PC-3 (cell line): ENCODE measurements around the gene DPT. TPM values are rescaled to one million over a fixed set of nuclear protein-coding genes. Genes with fewer than 3 reads are reported as not detected.

ENCODE experiments used
- ATAC-seq: fragments of 200-7000 bp; cut with Tn5 transposase; 2 replicates; pipeline ENCODE4 v1.9.1; 2020; ENCODE audit warnings: mild to moderate bottlenecking, moderate library complexity
- Bru-seq: library from RNA; stranded (reverse); fragments of 400-500 nt; gene quantifications from one replicate; lab custom pipeline; 2021; lab: Mats Ljungman, UMichigan
- BruChase-seq, 2 experiments: library from RNA; stranded (reverse); fragments of 400-500 nt; gene quantifications; one replicate each; lab custom pipeline; 2021; lab: Mats Ljungman, UMichigan
- BruUV-seq: library from RNA; stranded (reverse); fragments of 400-500 nt; replicated peaks from 2 replicates; lab custom pipeline; 2021; lab: Mats Ljungman, UMichigan
- CTCF ChIA-PET: fragments of 300-600 bp; sonication (Branson Sonifier 250); formaldehyde crosslinking; loops from one replicate; lab custom pipeline; 2022; ENCODE audit warnings: antibody characterized with exemption; lab: Charles Lee
- POLR2A ChIA-PET: fragments of 300-600 bp; sonication (Branson Sonifier 250); formaldehyde crosslinking; loops from one replicate; lab custom pipeline; 2022; ENCODE audit warnings: antibody characterized with exemption; ENCODE audit not compliant: unreplicated experiment; lab: Charles Lee
- DNase-seq: peaks from one replicate; pipeline ENCODE4 v3.0.0-alpha.2; 2015
- H2AFZ ChIP-seq: fragments of 300-600 bp; sonication (generic); 2 replicates; pipeline ENCODE4 v1.6.0; 2016; ENCODE audit warnings: antibody characterized with exemption, low read length
- H3F3A ChIP-seq: fragments of 300-600 bp; sonication (generic); one replicate; pipeline ENCODE4 v1.6.0; 2017; ENCODE audit warnings: antibody characterized with exemption, low read length, control low read depth, mild to moderate bottlenecking; ENCODE audit not compliant: unreplicated experiment
- H3K27ac ChIP-seq: fragments of 300-600 bp; sonication (generic); 2 replicates; pipeline ENCODE4 v1.5.1; 2016; ENCODE audit warnings: mild to moderate bottlenecking, low read length
- H3K27me3 ChIP-seq: fragments of 300-600 bp; sonication (generic); 2 replicates; pipeline ENCODE4 v1.6.1; 2016; ENCODE audit warnings: low read length, mixed read lengths
- H3K36me3 ChIP-seq: fragments of 300-600 bp; sonication (generic); 2 replicates; pipeline ENCODE4 v1.6.1; 2016; ENCODE audit warnings: low read depth, mixed run types, low read length, mixed read lengths
- H3K4me1 ChIP-seq: fragments of 300-600 bp; sonication (generic); 2 replicates; pipeline ENCODE4 v1.5.1; 2016; ENCODE audit warnings: low read length; ENCODE audit not compliant: insufficient read depth
- H3K4me2 ChIP-seq: fragments of 300-600 bp; sonication (generic); 2 replicates; pipeline ENCODE4 v1.6.0; 2016; ENCODE audit warnings: low read length
- H3K4me3 ChIP-seq: fragments of 300-600 bp; sonication (generic); 2 replicates; pipeline ENCODE4 v1.5.1; 2016; ENCODE audit warnings: mild to moderate bottlenecking, low read length, mixed read lengths
- H3K79me2 ChIP-seq: fragments of 300-600 bp; sonication (generic); 2 replicates; pipeline ENCODE4 v1.6.1; 2017; ENCODE audit warnings: low read length, mixed read lengths
- H3K9ac ChIP-seq: fragments of 300-600 bp; sonication (generic); 2 replicates; pipeline ENCODE4 v1.6.0; 2016; ENCODE audit warnings: mild to moderate bottlenecking, low read length
- H3K9me2 ChIP-seq: fragments of 300-600 bp; sonication (generic); replicated peaks from 2 replicates; pipeline ENCODE4 v1.6.1; 2016; ENCODE audit warnings: mixed run types, low read length, mixed read lengths
- H3K9me3 ChIP-seq: fragments of 300-600 bp; sonication (generic); 2 replicates; pipeline ENCODE4 v1.6.1; 2016; ENCODE audit warnings: low read length, mixed read lengths
- H4K20me1 ChIP-seq: fragments of 300-600 bp; sonication (generic); 2 replicates; pipeline ENCODE4 v1.6.1; 2016; ENCODE audit warnings: low read length, mixed read lengths
- EZH2 ChIP-seq: fragments of 300-600 bp; sonication (generic); IDR thresholded peaks from one replicate; pipeline ENCODE4 v1.6.1; 2017; ENCODE audit warnings: antibody characterized with exemption, mild to moderate bottlenecking, low read length; ENCODE audit not compliant: unreplicated experiment
- EZH2phosphoT487 ChIP-seq: fragments of 300-600 bp; sonication (generic); IDR thresholded peaks from 2 replicates; pipeline ENCODE4 v1.6.1; 2018; ENCODE audit warnings: mild to moderate bottlenecking, antibody characterized with exemption, low read length, borderline replicate concordance
- intact Hi-C: fragments of 100-400 bp; cut with micrococcal nuclease; formaldehyde crosslinking; loops from 2 replicates; pipeline ENCODE4 v1.9.0; 2023
- long read RNA-seq: library from polyadenylated mRNA; unstranded; transcript quantifications from one replicate; pipeline ENCODE4 v2.0.0, GENCODE V29; 2021; ENCODE audit not compliant: unreplicated experiment
- total RNA-seq: library from RNA; depleted of rRNA; stranded (reverse); fragments of >200 nt; gene quantifications from 2 replicates; pipeline ENCODE4 v1.2.3, GENCODE V29; 2014; rRNA removed
- TF ChIP-seq, protein P1 (sequence below): fragments of 300-600 bp; sonication (generic); conservative IDR thresholded peaks from 2 replicates; pipeline ENCODE4 v1.5.1; 2017; ENCODE audit warnings: antibody characterized with exemption, low read depth, mild to moderate bottlenecking, low read length

The DPT gene
- not detected in 2 replicates for total RNA-seq
- Bru-seq, nascent RNA, result not detected
- not detected for BruChase-seq, experiment 1, labeled RNA remaining after a 6-hour chase
- BruChase-seq, experiment 2, labeled RNA remaining after a 2-hour chase, result percentile 22 among the genes with signal in this experiment
- long read RNA-seq, result 0 reads

- no peaks in the 10 kb centered on the region for H3F3A ChIP-seq
- no peaks in the 10 kb centered on the region for H3K36me3 ChIP-seq
- ChIA-PET CTCF (no interaction called here), POLR2A (no interaction called here)
- no peaks in the 10 kb centered on the region for H3K27me3 ChIP-seq
- H3K9ac ChIP-seq, result no peak within 1 kb of the TSS
- H3K4me3 ChIP-seq, result no peak within 1 kb of the TSS
- no TSS peak for BruUV-seq
- TF ChIP-seq EZH2phosphoT487, result no peak
- TF ChIP-seq, protein P1, sequence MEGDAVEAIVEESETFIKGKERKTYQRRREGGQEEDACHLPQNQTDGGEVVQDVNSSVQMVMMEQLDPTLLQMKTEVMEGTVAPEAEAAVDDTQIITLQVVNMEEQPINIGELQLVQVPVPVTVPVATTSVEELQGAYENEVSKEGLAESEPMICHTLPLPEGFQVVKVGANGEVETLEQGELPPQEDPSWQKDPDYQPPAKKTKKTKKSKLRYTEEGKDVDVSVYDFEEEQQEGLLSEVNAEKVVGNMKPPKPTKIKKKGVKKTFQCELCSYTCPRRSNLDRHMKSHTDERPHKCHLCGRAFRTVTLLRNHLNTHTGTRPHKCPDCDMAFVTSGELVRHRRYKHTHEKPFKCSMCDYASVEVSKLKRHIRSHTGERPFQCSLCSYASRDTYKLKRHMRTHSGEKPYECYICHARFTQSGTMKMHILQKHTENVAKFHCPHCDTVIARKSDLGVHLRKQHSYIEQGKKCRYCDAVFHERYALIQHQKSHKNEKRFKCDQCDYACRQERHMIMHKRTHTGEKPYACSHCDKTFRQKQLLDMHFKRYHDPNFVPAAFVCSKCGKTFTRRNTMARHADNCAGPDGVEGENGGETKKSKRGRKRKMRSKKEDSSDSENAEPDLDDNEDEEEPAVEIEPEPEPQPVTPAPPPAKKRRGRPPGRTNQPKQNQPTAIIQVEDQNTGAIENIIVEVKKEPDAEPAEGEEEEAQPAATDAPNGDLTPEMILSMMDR, result no peak
- TF ChIP-seq EZH2, result no peak
- no peaks in the 10 kb centered on the region for H3K4me1 ChIP-seq
- intact Hi-C loops, result no loop called here
- DNase-seq (no peak), ATAC-seq (no peak)
- no peak within 1 kb of the TSS for H3K4me2 ChIP-seq
- H3K79me2 ChIP-seq, result no peaks in the 10 kb centered on the region
- H3K9me2 ChIP-seq, result no peaks in the 10 kb centered on the region
- no peak within 1 kb of the TSS for H2AFZ ChIP-seq
- H4K20me1 ChIP-seq, result no peaks in the 10 kb centered on the region
- H3K27ac ChIP-seq, result no peak within 1 kb of the TSS
- H3K9me3 ChIP-seq, result no peaks in the 10 kb centered on the region
These were observed at the start of gene DPT for GRCh38 chr1:168728473-168729404. Gene DPT (minus strand): TSS chr1:168729206. CDS start chr1:168729174, 32 bp downstream.

GRCh38 chr1:168775366-168775765 is 46.4 kb upstream of the DPT start:
- ChIA-PET CTCF (interaction anchor here (0.8 kb wide), 1 partner anchor 24 kb away, joined by 4 read pairs; no protein-coding TSS in a partner anchor), POLR2A (no interaction called here)
- Histone ChIP-seq H4K20me1 (no peaks in the 10 kb centered on the region), H3K4me2 (no peak overlapping the region), H3K4me1 (no peaks in the 10 kb centered on the region), H3F3A (no peaks in the 10 kb centered on the region), H3K4me3 (no peak overlapping the region), H3K9me3 (no peaks in the 10 kb centered on the region), H3K27me3 (no peaks in the 10 kb centered on the region), H2AFZ (no peak overlapping the region), H3K9ac (no peak overlapping the region), H3K27ac (no peak overlapping the region), H3K79me2 (no peaks in the 10 kb centered on the region), H3K36me3 (no peaks in the 10 kb centered on the region), H3K9me2 (peaks cover 4% of the 10 kb centered on the region; the same call in 1 of the 2 replicates)
- DNase-seq (no peak), ATAC-seq (no peak)
- no TSS peak for BruUV-seq
- intact Hi-C loops, result no loop called here
- TF ChIP-seq EZH2phosphoT487 (no peak), EZH2 (no peak)
- TF ChIP-seq, protein P1, result no peak
